K562 (cell line): ENCODE measurements around the gene TPM4. TPM values are rescaled to one million over a fixed set of nuclear protein-coding genes. Genes with fewer than 3 reads are reported as not detected.

Experiments
- ATAC-seq: fragments of 200-7000 bp; cut with Tn5 transposase; 3 replicates; pipeline ENCODE4 v1.9.1; 2020; ENCODE audit warnings: moderate library complexity
- BruUV-seq: library from RNA; stranded (reverse); fragments of 400-500 nt; replicated peaks from 2 replicates; lab custom pipeline; 2021; lab: Mats Ljungman, UMichigan
- CTCF ChIA-PET: fragments of 300-600 bp; formaldehyde crosslinking; extraction: SDS; loops from one replicate; lab custom pipeline; 2021; ENCODE audit warnings: low intra/inter-chr PET ratio; lab: Yijun Ruan, JAX
- POLR2A ChIA-PET: fragments of 300-600, 350-650 bp; sonication (Branson Sonifier 250); formaldehyde crosslinking; extraction: SDS; loops from one replicate; lab custom pipeline; 2021; ENCODE audit warnings: antibody characterized with exemption, inconsistent platforms; lab: Yijun Ruan, JAX
- DNase-seq, 4 experiments: peaks; one replicate each; pipeline versions ENCODE4 v3.0.0 to v3.0.0-alpha.2; 2011 to 2018; ENCODE audit warnings: low spot score in 3 of 4, mixed read lengths in 3 of 4; ENCODE audit errors: extremely low read depth in 1 of 4
- FAIRE-seq: peaks from 2 replicates; lab custom pipeline; 2011; peaks lifted over from hg19 to GRCh38; lab: Jason Lieb, UNC
- H2AFZ ChIP-seq: 2 replicates; pipeline ENCODE4 v1.6.0; 2011; ENCODE audit warnings: low read depth, low read length, control low read depth, inconsistent platforms
- H3K27ac ChIP-seq: fragments of 200-600 bp; 3 replicates; pipeline ENCODE4 v1.8.0; 2011; ENCODE audit warnings: low read depth, mild to moderate bottlenecking, control low read depth, inconsistent platforms, low read length, moderate library complexity, mixed read lengths; ENCODE audit errors: extremely low read depth
- H3K27me3 ChIP-seq, 2 experiments: fragments of 300-600 bp in 1 of 2; 2 replicates in 1 of 2; 3 replicates in 1 of 2; pipeline versions ENCODE4 v1.6.0 to v1.8.0; 2011; ENCODE audit warnings: inconsistent platforms in 2 of 2, low read length in 2 of 2, mild to moderate bottlenecking in 1 of 2, mixed read lengths in 1 of 2, moderate library complexity in 1 of 2; ENCODE audit not compliant: control insufficient read depth in 2 of 2, insufficient read depth in 2 of 2
- H3K36me3 ChIP-seq: fragments of 300-600 bp; 3 replicates; pipeline ENCODE4 v1.8.0; 2011; ENCODE audit warnings: mild to moderate bottlenecking, low read length, inconsistent platforms; ENCODE audit not compliant: control insufficient read depth, insufficient read depth
- H3K4me1 ChIP-seq, 2 experiments: fragments of 200-600 bp in 1 of 2; replicated peaks in 1 of 2; 2 replicates in 1 of 2; 3 replicates in 1 of 2; pipeline versions ENCODE4 v1.5.1 to v1.8.0; 2011; ENCODE audit warnings: inconsistent platforms in 2 of 2, low read length in 2 of 2, mild to moderate bottlenecking in 1 of 2, mixed read lengths in 1 of 2, moderate library complexity in 1 of 2; ENCODE audit not compliant: control insufficient read depth in 2 of 2, insufficient read depth in 2 of 2
- H3K4me2 ChIP-seq: 2 replicates; pipeline ENCODE4 v1.6.1; 2011; ENCODE audit warnings: low read length, control low read depth, inconsistent platforms, mixed read lengths; ENCODE audit not compliant: insufficient read depth
- H3K4me3 ChIP-seq: fragments of 200-600 bp; sonication (generic), shearing (Covaris generic); 2 replicates; pipeline ENCODE4 v1.5.1; 2016; ENCODE audit warnings: control low read depth, inconsistent platforms
- H3K79me2 ChIP-seq: fragments of 200-600 bp; 3 replicates; pipeline ENCODE4 v1.8.0; 2011; ENCODE audit warnings: low read length, inconsistent platforms; ENCODE audit not compliant: control insufficient read depth, insufficient read depth
- H3K9ac ChIP-seq, 2 experiments: 2 replicates each; pipeline versions ENCODE4 v1.6.0 to v1.6.1; 2011; ENCODE audit warnings: low read depth in 2 of 2, low read length in 2 of 2, control low read depth in 1 of 2, inconsistent platforms in 1 of 2, mild to moderate bottlenecking in 1 of 2, mixed read lengths in 1 of 2; ENCODE audit not compliant: insufficient read depth in 1 of 2
- H3K9me1 ChIP-seq: one replicate; pipeline ENCODE4 v1.6.0; 2011; ENCODE audit warnings: inconsistent platforms, mild to moderate bottlenecking, low read length, moderate library complexity; ENCODE audit not compliant: control insufficient read depth, insufficient read depth
- H3K9me3 ChIP-seq: replicated peaks from 2 replicates; pipeline ENCODE4 v1.5.1; 2011; ENCODE audit warnings: low read depth, low read length, inconsistent platforms; ENCODE audit not compliant: control insufficient read depth, insufficient read depth
- H4K20me1 ChIP-seq: replicated peaks from 2 replicates; pipeline ENCODE4 v1.6.1; 2011; ENCODE audit warnings: low read length, inconsistent platforms, mixed read lengths; ENCODE audit not compliant: control insufficient read depth, insufficient read depth
- ARID2 ChIP-seq: fragments of 450-650 bp; IDR thresholded peaks from 2 replicates; pipeline ENCODE4 v1.6.1; 2017; ENCODE audit warnings: antibody characterized with exemption, mild to moderate bottlenecking
- CBFA2T2 ChIP-seq: fragments of 450-650 bp; conservative IDR thresholded peaks from 2 replicates; pipeline ENCODE4 v1.6.1; 2017; ENCODE audit warnings: mild to moderate bottlenecking
- CHD4 ChIP-seq: fragments of 200-600 bp; sonication (generic); IDR thresholded peaks from 3 replicates; pipeline ENCODE4 v1.6.1; 2012; ENCODE audit warnings: low read depth, mild to moderate bottlenecking, mixed read lengths, low read length, inconsistent platforms; ENCODE audit not compliant: insufficient read depth, insufficient replicate concordance, poor library complexity, severe bottlenecking
- DACH1 ChIP-seq: fragments of 450-650 bp; IDR thresholded peaks from 2 replicates; pipeline ENCODE4 v1.6.1; 2018; ENCODE audit not compliant: partially characterized antibody
- DDX20 ChIP-seq: fragments of 450-650 bp; IDR thresholded peaks from 2 replicates; pipeline ENCODE4 v1.6.1; 2016; ENCODE audit warnings: missing genetic modification characterization, low read depth, mild to moderate bottlenecking, missing compliant biosample characterization, moderate library complexity
- FOXM1 ChIP-seq, 2 experiments: fragments of 450-650 bp in 1 of 2; sonication (generic) in 1 of 2; formaldehyde crosslinking in 1 of 2; IDR thresholded peaks; 2 replicates each; pipeline versions ENCODE4 v1.6.1 to v1.9.0; 2017 to 2022; ENCODE audit warnings: low read depth in 2 of 2, mild to moderate bottlenecking in 2 of 2, missing genetic modification reagents in 1 of 2, moderate library complexity in 1 of 2
- NRF1 ChIP-seq, 2 experiments: fragments of 450-650 bp; IDR thresholded peaks in 1 of 2; conservative IDR thresholded peaks in 1 of 2; 2 replicates each; pipeline ENCODE4 v1.6.1; 2014; ENCODE audit warnings: mild to moderate bottlenecking in 2 of 2
- RNF2 ChIP-seq: sonication (generic); IDR thresholded peaks from 2 replicates; pipeline ENCODE4 v1.6.1; 2016
- TCF7L2 ChIP-seq: fragments of 150-350 bp; IDR thresholded peaks from 2 replicates; pipeline ENCODE4 v1.6.1; 2016; ENCODE audit warnings: low read depth, mild to moderate bottlenecking, low read length, moderate library complexity
- ZNF121 ChIP-seq: sonication (generic); formaldehyde crosslinking; conservative IDR thresholded peaks from 2 replicates; pipeline ENCODE4 v1.8.0; 2022; ENCODE audit warnings: missing genetic modification reagents
- WGBS: fragments of 100-300 bp; shearing (Covaris generic); methylation state at CpG from one replicate; pipeline ENCODE4 v1.1.6; 2016; ENCODE audit warnings: low coverage, mixed read lengths; ENCODE audit not compliant: insufficient coverage; ENCODE audit errors: missing lambda C conversion rate; 5-methylcytosine and 5-hydroxymethylcytosine counted together
- in situ Hi-C: fragments of 300-500 bp; cut with MboI; formaldehyde crosslinking; loops from 4 replicates; pipeline ENCODE4 v1.15.0; 2018; ENCODE audit warnings: inconsistent platforms, mixed read lengths
- intact Hi-C: fragments of 100-400 bp; cut with micrococcal nuclease; formaldehyde crosslinking; loops from 2 replicates; pipeline ENCODE4 v1.14.2; 2022
- polyA plus RNA-seq, 8 experiments: library from polyadenylated mRNA; depleted of rRNA in 4 of 8; stranded (reverse) in 5 of 8; unstranded in 3 of 8; fragments of >200 nt; fragmentation: Nextera tagmentation in 2 of 8; fragmentation: Illumina TruSeq in 1 of 8; extraction: Ambion mirVana in 2 of 8; extraction: Trizol in 1 of 8; gene quantifications; 2 replicates each; pipeline versions ENCODE4 v1.2.1 to v1.2.3, GENCODE V29; 2011 to 2014; ENCODE audit warnings: inconsistent platforms in 1 of 8, missing spikeins in 1 of 8
- total RNA-seq, 7 experiments: library from RNA; depleted of rRNA in 6 of 7; stranded (reverse); fragments of >200 nt in 6 of 7; fragmentation: Illumina TruSeq in 2 of 7; extraction: Trizol in 2 of 7; gene quantifications; 2 replicates each; pipeline versions ENCODE4 v1.2.1 to v1.2.3, GENCODE V29; 2011 to 2021; ENCODE audit warnings: low replicate concordance in 1 of 7
- TF ChIP-seq, protein P1 (sequence below): fragments of 450-650 bp; IDR thresholded peaks from 2 replicates; pipeline ENCODE4 v1.6.1; 2014; ENCODE audit warnings: low read depth, mild to moderate bottlenecking, moderate library complexity, borderline replicate concordance
- TF ChIP-seq, protein P2 (sequence below), 2 experiments: fragments of 450-650 bp; conservative IDR thresholded peaks; 2 replicates each; pipeline ENCODE4 v1.6.1; 2017; ENCODE audit warnings: mild to moderate bottlenecking in 2 of 2, moderate library complexity in 2 of 2

The TPM4 gene
- total and polyA plus RNA-seq, 9 of the 15 experiments (the other 6 are each of a cell fraction or from before 2014, with no cell fraction given): 28.1 to 111 (median 77.4) TPM

DNA sequence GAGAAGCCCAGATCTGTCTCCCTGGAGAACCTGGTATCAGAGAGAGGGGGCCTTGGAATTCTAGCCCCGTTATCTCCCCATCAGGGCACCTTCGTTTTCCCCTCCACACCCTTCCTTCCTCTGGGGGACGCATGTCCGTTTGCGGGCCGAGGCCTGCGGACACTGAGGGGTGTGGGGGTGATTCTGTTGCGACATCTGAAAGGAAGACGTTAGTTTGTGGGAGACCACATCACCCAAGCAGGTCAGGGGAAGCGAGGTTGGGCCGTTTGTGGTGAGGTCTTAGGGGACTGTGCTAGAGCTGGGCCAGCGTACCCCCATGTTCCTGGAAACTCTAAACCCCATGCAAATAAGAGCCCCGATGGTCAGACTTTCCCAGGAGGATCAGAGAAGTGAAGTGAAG is 63.5 kb downstream of the TPM4 start:
- no peak overlapping the region for H3K4me3 ChIP-seq
- no peaks in the 10 kb centered on the region for H3K9me3 ChIP-seq
- H3K4me2 ChIP-seq: no peak overlapping the region
- H3K27ac ChIP-seq: no peak overlapping the region
- H3K4me1 ChIP-seq: peaks cover 0 to 15% of the 10 kb centered on the region in 2 experiments; a peak in 2 of 5 replicates
- 23% methylated on average over 13 of the region's 13 CpGs for whole genome bisulfite sequencing
- FAIRE-seq: no peak
- peaks cover under 1% of the 10 kb centered on the region; the same call in 1 of the 2 replicates for H4K20me1 ChIP-seq
- no TSS peak for BruUV-seq
- no peaks in the 10 kb centered on the region for H3K79me2 ChIP-seq
- TF ChIP-seq, protein P1, sequence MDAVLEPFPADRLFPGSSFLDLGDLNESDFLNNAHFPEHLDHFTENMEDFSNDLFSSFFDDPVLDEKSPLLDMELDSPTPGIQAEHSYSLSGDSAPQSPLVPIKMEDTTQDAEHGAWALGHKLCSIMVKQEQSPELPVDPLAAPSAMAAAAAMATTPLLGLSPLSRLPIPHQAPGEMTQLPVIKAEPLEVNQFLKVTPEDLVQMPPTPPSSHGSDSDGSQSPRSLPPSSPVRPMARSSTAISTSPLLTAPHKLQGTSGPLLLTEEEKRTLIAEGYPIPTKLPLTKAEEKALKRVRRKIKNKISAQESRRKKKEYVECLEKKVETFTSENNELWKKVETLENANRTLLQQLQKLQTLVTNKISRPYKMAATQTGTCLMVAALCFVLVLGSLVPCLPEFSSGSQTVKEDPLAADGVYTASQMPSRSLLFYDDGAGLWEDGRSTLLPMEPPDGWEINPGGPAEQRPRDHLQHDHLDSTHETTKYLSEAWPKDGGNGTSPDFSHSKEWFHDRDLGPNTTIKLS: no peak
- TF ChIP-seq RNF2: peak; percentile 78; the same call in 1 of the 2 replicates
- H3K36me3 ChIP-seq: no peaks in the 10 kb centered on the region
- H3K9ac ChIP-seq: peak overlapping the region in 1 of 2 experiments; percentile 61; a peak in 2 of 4 replicates
- intact Hi-C loops: no loop called here
- POLR2A ChIA-PET: interaction anchor here (1.0 to 1.6 kb wide), 3 partner anchors 10 to 28 kb away, joined by 3 to 5 read pairs (median 3); partner anchors contain the start of gene RAB8A
- H2AFZ ChIP-seq: peak overlapping the region; percentile 44; the same call in 1 of the 2 replicates
- in situ Hi-C loops: no loop called here
- no peaks in the 10 kb centered on the region for H3K27me3 ChIP-seq
- no peak for ATAC-seq
- no peak for DNase-seq
- CTCF ChIA-PET: no interaction called here
- no peaks in the 10 kb centered on the region for H3K9me1 ChIP-seq

DNA sequence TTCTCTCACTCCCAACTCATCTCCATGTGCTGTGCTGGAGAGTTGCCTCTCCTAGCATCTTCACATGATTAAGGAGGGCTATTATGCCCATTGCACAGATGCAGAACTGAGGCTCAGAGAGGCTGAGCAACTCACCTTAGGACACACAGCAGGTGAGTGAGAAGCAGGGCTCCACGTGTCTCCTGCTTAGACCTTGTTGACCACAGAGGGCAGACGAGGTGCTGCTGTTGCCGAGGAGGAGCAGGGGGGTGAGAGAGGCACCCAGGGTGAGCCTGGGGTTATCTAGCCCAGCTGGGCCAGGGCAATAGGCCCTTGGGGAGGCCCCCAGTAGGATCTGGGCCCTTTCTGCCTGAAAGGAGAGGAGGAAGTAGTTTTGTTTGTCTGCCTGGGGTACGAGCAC is 64.7 kb downstream of the TPM4 start:
- Histone ChIP-seq H3K36me3 (no peaks in the 10 kb centered on the region), H3K9ac (peak overlapping the region in 1 of 2 experiments; percentile 59; a peak in 1 of 4 replicates), H3K79me2 (no peaks in the 10 kb centered on the region), H3K4me2 (no peak overlapping the region), H2AFZ (no peak overlapping the region), H4K20me1 (no peaks in the 10 kb centered on the region), H3K4me1 (peaks cover 0 to 15% of the 10 kb centered on the region in 2 experiments; a peak in 2 of 5 replicates), H3K27me3 (no peaks in the 10 kb centered on the region; a peak in 1 of 5 replicates), H3K9me3 (no peaks in the 10 kb centered on the region), H3K4me3 (no peak overlapping the region), H3K9me1 (no peaks in the 10 kb centered on the region), H3K27ac (peak overlapping the region; percentile 13; the same call in 1 of the 3 replicates)
- FAIRE-seq (no peak), ATAC-seq (peak; percentile 75), DNase-seq (peak in 3 of 4 experiments; percentile 42 to 56 (median 53))
- WGBS: 7% methylated on average over 4 of the region's 4 CpGs
- ChIA-PET POLR2A (interaction anchor here (1.2 kb wide), 1 partner anchor 14 kb away, joined by 4 read pairs; no protein-coding TSS in a partner anchor), CTCF (no interaction called here)
- intact Hi-C loops (no loop called here), in situ Hi-C loops (no loop called here)
- no TSS peak for BruUV-seq
- TF ChIP-seq DDX20 (no peak), FOXM1 (IDR thresholded peaks at IDR 0.05; ENCODE audit: low read depth) (0 out of 2 replicates have a peak, but pooled peaks have one; percentile 32), FOXM1 (CRISPR knock-in tag; IDR thresholded peaks at IDR 0.05; ENCODE audit: low read depth) (no peak), NRF1 (conservative IDR thresholded peaks at IDR 0.05 in 1 of 2, IDR thresholded peaks at IDR 0.05 in 1 of 2) (no peak), ZNF121 (CRISPR knock-in tag) (peak; percentile 79; the same call in 1 of the 2 replicates), CHD4 (peak; percentile 96), TCF7L2 (no peak), ARID2 (no peak), DACH1 (peak; percentile 58), CBFA2T2 (0 out of 2 replicates have a peak, but pooled peaks have one; percentile 10)
- TF ChIP-seq, protein P2, sequence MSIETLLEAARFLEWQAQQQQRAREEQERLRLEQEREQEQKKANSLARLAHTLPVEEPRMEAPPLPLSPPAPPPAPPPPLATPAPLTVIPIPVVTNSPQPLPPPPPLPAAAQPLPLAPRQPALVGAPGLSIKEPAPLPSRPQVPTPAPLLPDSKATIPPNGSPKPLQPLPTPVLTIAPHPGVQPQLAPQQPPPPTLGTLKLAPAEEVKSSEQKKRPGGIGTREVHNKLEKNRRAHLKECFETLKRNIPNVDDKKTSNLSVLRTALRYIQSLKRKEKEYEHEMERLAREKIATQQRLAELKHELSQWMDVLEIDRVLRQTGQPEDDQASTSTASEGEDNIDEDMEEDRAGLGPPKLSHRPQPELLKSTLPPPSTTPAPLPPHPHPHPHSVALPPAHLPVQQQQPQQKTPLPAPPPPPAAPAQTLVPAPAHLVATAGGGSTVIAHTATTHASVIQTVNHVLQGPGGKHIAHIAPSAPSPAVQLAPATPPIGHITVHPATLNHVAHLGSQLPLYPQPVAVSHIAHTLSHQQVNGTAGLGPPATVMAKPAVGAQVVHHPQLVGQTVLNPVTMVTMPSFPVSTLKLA (conservative IDR thresholded peaks at IDR 0.05): peak; percentile 60 to 77; a peak in 3 of 4 replicates
